Upper lobe of left lung (tissue), 4 donors: ENCODE data around the gene HIGD1A.

Source experiments
- POLR2A ChIP-seq, 4 donors: fragments of 450-650 bp; IDR thresholded peaks; one replicate each; pipeline ENCODE4 v1.5.1; 2016 to 2017; ENCODE audit warnings: antibody characterized with exemption in 4 of 4, mild to moderate bottlenecking in 2 of 4
- POLR2AphosphoS5 ChIP-seq, 2 donors: sonication (generic); formaldehyde crosslinking; IDR thresholded peaks; one replicate each; pipeline ENCODE4 v1.5.1; 2017; ENCODE audit warnings: antibody characterized with exemption in 2 of 2
- TF ChIP-seq, protein P1 (sequence below), 6 experiments: fragments of 450-650 bp in 4 of 6; fragments of 200-600 bp in 2 of 6; sonication (generic) in 2 of 6; IDR thresholded peaks; one replicate each; pipeline ENCODE4 v1.5.1; 2016 to 2019; ENCODE audit warnings: antibody characterized with exemption in 6 of 6

DNA sequence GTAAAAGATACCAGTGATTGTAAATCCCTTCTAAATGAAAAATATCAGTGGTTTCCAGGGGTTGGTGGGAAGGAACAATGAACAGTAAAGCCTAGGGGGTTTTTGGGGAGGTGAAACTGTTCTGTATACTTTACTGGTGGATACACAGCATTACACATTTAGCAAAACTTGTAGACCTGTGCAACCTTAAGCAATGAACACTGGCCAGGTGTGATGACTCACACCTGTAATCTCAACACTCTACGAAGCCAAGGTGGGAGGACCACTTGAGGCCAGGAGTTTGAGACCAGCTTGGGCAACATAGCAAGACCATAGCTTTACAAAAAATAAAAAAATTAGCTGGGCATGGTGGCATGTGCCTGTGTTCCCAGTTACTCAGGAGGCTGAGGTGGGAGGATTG, 33.0 kb downstream of the HIGD1A start:
- TF ChIP-seq, protein P1, sequence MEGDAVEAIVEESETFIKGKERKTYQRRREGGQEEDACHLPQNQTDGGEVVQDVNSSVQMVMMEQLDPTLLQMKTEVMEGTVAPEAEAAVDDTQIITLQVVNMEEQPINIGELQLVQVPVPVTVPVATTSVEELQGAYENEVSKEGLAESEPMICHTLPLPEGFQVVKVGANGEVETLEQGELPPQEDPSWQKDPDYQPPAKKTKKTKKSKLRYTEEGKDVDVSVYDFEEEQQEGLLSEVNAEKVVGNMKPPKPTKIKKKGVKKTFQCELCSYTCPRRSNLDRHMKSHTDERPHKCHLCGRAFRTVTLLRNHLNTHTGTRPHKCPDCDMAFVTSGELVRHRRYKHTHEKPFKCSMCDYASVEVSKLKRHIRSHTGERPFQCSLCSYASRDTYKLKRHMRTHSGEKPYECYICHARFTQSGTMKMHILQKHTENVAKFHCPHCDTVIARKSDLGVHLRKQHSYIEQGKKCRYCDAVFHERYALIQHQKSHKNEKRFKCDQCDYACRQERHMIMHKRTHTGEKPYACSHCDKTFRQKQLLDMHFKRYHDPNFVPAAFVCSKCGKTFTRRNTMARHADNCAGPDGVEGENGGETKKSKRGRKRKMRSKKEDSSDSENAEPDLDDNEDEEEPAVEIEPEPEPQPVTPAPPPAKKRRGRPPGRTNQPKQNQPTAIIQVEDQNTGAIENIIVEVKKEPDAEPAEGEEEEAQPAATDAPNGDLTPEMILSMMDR (IDR thresholded peaks at IDR 0.05), result no peak
- TF ChIP-seq POLR2A (IDR thresholded peaks at IDR 0.05), result no peak
- no peak for TF ChIP-seq POLR2AphosphoS5 (IDR thresholded peaks at IDR 0.05)
